NCI-H1436 (cell line): ENCODE data around the gene SH3PXD2A.

ENCODE experiments used
- DNase-seq: peaks from one replicate; lab custom pipeline; 2025; lab: John Stamatoyannopoulos, UW

SH3PXD2A gene

DNA sequence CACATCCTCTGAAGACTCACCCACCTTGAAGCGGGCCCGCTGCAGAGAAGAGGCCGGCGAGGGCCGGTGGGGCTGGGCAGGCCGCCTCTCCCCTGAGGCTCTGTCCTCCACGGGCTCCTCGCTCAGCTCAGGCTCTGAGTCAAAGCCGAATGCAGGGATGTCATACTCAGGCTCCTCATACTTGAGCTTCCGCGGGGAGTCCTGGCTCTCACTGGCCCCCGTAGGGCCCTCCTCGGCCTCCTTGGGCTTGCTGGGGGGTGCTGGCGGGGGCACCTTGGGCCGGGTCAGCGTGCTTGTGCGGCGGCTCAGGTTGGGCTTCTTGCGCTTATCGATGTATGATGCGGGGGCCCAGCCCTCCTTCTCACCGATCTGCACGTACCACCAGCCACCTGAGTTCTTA lies 252.0 kb downstream of the SH3PXD2A start:
- no peak for DNase-seq

DNA sequence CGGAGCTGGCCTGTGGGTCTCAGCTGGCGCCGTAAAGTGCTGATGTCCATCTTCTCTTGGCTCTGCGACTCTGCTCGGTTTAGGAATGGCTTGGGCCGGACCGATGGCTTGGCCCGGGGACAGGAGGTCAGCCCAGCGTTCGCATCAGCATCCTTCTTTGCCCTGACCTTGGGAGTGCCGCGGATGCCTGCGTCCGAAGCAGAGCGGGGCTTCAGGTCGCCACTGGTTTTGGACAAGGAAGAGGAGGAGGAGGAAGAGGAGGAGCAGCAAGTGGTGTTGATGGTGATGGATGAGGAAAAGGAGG lies 252.6 kb downstream of the SH3PXD2A start:
- no peak for DNase-seq

DNA sequence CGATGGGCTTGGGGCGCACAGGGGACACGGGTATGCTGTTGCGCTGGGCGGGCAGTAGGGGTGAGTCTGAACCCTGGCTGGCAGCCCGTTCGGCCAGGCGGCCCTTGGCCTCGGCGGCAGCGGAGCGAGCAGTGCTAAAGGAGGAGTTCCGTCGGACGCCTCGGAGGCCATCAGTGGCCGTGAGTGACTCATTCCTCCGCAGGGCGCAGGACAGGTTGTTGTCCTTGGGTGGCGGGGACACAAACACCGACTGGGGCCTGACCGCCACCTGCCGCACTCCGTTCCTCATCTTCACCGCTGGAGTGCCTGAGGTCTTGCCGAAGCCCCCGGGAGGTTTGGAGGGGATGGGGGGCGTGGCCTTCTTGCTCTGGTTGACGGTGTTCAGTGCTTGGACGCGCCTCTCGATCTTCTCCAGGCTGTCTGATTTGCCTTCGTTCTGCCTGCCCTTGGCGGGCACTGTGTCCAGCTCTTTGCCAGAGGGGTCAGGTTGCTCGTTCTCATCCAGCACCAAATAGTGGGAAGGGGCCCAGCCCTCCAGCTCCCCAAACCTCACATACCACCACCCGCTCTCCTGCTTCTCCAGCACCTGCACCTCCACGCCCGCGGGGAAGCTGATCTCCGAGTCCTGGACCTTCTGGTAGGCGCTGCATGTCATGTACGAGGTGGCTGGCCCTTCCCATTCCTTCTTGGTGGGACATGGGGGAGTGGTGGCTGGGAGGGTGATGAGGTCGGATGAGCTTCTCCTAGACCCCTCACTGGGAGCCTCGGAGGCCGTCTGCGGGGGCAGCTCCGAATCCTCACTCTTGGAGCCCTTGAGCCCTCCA lies 253.1 kb downstream of the SH3PXD2A start:
- no peak for DNase-seq

DNA sequence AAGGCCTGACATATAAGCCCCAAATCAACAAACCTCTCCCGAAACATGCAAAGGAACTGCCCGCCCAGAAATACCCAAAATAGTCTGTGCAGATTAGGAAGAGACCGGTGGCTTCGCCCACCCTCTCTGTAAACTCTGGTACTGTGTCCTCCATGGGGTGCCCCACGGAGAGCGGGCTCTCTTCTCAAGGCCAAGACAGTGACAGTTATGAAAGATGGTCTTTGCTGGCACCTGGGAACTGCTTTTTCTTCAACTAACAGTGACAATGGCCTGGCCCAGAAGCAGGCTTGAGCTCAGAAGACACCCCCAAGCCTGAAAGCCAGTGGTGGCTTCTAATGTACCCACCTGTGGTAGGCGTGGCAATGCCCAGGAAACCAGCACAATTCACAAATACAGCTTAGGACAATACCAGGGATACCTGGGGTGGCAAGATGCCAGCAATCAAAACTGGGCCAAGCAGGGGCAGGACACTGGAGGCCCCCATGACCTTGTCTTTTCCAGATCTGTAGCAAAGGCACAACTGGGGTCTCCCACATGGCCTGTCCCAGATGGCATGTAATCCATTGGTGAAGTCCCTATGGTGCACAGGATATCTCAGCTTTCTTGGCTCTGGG lies 254.3 kb downstream of the SH3PXD2A start:
- DNase-seq = no peak

DNA sequence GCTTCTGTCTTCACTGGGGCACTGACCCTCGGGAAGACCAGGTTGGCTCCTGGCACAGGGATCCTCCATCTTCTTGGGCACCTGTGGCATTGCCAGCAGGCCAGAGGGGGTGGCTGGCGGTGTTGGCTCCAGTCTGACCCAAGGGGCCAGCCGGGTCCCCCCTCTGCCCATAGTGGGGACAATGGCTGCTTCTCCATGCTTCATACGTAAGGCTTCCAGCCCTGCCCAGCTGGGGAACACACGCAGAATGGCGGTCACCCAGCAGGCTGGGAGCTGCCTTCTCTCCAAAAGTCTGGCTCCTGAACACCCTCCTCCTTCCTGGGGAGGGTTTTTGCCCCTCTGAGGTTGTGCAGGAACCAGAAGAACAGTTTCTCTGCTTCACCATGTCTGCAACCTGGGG lies 255.1 kb downstream of the SH3PXD2A start:
- no peak for DNase-seq

DNA sequence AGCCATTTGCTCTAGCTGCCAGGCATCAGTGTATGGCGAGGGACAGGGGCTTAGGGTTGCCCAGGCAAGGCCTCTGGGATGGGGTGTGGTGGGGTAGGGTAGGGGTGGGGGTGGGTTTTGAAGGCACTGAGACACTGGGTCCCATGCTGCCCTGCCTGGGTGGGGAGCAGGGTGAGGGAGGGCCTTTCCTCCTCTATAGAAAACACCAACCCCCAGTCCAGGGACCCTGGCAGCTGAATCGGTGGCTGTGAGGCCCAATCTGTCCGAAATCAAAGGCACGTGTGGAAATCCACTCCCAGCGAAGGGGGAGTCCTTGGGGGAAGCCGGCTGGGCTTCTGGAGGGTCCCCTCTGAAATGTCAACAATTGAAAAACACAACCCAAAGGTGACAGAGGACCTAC lies 255.5 kb downstream of the SH3PXD2A start:
- DNase-seq = no peak

DNA sequence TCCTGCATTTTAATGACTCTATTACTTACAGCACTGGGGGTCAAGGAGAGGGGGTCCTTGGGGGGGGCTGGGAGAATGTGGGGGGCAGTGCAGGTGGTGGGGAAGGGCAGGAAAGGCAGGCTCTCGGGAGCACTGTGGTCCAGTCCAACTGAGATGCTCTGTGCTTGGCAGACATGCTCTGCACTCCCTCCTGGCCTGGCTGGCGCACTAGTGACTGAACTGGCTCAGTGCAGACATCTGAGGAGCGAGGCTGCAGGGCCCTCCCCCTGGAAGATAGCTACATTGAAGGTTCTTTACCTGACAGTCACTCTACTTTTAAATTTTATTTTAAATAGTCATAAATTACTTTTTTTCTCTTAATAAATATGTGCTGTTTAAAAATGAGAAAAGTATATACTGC lies 256.2 kb downstream of the SH3PXD2A start:
- no peak for DNase-seq

DNA sequence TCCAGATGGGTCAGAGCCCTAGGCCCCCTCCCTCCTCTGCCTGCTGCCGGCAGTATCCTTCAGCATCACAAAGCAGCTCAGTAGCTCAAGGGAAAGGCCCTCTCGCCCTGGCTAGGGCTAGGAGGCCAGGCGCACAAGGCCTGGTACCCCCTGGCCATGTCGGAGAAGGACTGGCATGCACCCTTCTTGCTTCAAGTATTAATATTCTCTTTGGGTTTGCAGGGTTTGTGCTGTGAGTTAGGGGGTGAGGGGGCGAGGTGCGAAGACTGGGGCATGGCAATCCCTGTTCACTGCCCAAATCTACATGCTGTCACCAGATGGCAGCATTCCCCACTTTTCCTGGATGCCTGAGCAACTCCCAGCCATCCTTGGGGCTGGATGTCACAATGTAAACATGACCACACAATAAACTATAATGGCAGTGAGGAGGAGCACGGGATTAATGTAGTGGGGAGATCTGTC lies 256.7 kb downstream of the SH3PXD2A start:
- peak; percentile 47 for DNase-seq

DNA sequence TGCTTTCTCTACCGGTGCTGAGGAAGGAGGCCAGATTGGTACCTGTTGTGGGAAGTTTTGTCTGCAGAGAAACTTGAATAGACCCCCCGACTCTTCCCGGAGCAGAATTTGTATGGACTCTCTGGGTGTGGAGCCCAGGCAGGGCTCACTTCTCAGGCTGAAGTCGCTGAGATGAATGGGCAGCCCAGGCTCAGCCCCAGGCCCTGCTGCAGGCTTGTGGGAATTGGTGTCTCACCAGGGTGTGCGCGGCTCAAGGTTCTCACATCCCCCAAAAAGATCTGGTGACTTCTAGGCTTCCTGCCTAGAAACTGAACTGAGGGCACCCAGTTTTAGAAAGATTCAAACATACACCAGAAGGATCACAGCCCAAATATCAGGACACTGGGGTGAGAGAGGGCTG lies 258.4 kb downstream of the SH3PXD2A start:
- no peak for DNase-seq

DNA sequence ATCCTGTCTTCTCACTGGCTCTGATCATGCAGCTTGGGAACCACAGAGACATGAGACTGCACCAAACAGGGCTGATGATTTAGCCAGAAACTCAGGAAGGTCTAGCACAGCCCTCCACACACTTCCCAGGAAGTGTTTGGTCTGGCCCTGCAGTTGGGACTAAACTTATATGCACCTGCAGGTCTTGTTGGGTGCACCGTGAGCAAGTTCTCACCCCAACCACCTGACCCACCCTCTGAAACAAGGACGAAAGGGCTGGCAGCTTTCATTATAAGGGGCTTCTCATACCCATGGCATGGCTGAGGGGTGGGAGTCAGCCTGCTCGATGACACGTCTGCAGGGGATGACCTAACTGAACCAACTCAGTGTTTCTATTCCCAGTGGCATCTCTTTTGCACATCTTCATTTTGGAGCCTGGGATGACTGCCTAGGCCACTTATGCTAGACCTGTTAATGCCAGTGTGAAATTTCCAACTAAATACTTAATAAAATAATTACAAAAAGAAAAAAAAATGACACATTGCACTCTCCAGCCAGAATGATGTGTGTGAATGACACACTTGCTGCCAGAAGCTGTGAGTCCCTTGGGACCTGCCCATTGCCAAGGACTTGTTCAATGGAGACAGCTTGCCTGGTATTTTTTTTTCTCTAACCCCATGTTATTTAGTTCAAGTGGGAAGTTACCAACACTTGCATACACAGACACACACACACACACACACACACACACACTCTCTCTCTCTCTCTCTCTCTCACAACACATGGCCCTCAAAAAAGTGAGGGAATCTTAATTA lies 259.2 kb downstream of the SH3PXD2A start:
- DNase-seq = no peak

DNA sequence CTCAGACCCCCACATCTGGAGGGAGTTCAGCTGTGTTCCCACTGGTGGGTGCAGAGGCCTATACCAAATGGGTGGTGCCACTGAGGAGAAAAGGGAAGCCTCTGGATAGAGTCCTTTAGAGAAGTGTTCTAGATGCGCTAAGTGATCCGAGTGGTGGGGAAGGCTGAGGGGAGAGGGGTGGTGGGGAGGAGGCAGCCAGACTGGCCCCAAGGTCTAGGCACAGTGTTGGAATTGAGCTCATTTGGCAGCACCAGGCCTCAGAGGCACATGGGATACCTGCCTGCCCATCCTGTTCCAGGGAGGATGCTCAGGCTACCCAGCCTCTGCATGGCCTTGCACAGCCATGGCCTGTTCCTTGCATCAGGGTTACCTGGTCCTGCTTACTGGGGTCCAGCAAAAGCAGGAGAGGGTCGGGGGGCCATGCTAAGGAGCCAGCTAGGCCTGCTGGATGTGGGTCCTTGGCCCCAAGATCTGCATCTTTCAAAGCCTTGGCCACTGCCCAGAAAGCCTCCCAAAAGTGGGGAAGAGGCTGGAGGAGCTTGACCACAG lies 262.3 kb downstream of the SH3PXD2A start:
- no peak for DNase-seq

DNA sequence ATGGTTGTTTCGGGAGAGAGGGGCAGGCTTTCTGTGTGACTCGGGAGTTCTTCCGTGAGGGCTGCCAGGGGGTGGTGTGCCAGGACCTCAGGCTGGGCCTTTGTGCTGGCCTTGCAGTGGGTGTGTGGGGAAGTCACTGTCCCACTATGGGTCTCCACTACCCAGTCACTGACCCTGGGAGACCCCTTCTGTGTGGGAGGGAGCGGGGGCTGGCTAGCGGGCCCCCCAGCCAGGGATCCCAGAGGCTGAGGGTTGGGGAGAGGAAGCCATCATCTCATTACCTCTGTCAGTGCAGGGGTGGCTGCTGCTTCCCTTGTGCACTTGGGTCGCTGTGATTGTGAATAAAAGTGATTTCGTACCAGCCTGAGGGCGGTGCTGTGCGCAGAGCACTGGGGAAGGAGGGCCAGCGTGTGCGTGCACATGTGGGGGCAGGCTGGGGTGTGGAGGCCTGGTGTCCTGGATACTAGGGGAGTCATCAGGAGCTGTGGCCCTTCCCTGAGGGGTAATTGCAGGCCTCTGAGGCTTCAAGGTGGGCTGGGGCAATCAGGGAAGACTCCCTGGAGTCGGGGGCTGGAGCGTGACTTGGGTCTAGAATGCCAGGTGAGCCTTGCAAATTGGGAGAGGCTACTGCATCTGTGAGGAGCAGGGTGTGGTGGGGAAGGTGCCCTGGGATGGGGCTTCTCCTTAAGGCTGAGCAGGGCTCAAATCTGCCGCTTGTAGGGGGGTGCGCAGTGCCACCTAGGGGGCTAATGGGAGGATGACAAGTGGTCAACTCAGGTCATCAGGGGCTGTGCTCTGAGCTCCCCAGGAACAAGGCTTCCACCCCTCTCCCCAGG lies 263.0 kb downstream of the SH3PXD2A start:
- peak; percentile 38 for DNase-seq

DNA sequence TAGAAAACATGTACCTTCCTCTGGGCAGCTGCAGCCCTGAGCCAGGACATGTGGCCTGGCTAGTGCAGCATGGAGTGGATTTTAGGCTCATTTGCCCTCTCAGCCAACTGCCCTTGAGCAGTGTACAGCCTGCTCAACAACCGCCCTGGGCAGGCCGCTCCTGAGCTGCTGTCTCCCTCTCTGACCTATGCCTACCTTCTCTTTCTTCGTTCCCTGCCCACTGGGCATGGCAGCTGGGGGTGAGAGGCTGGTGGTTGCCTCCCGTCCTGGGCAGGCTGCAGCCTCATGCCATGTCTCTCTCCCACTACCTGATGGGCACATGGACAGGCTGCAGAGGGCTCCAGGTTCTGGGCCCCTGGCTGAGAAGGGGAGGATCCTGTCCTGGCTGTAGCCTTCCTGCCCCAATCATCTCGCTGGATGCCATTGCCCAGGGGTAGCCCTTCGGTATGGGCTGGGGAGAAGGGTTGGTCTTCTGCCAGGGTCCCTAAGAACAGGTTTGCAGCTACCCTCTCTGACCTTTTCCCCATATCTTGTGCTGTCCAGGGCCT lies 264.6 kb downstream of the SH3PXD2A start:
- no peak for DNase-seq

DNA sequence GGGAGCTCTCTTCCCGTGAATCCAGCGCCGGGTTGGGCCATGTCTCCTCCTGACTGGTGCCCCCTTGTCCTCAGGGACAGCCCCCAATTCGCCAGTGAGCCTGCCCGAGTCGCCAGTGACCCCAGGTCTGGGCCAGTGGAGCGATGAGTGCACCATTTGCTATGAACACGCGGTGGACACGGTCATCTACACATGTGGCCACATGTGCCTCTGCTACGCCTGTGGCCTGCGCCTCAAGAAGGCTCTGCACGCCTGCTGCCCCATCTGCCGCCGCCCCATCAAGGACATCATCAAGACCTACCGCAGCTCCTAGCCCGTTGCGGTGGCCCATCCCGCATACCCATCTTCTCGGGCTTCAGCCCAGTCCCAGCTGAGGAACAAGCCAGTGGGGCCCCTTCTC lies 265.3 kb downstream of the SH3PXD2A start:
- DNase-seq = no peak

DNA sequence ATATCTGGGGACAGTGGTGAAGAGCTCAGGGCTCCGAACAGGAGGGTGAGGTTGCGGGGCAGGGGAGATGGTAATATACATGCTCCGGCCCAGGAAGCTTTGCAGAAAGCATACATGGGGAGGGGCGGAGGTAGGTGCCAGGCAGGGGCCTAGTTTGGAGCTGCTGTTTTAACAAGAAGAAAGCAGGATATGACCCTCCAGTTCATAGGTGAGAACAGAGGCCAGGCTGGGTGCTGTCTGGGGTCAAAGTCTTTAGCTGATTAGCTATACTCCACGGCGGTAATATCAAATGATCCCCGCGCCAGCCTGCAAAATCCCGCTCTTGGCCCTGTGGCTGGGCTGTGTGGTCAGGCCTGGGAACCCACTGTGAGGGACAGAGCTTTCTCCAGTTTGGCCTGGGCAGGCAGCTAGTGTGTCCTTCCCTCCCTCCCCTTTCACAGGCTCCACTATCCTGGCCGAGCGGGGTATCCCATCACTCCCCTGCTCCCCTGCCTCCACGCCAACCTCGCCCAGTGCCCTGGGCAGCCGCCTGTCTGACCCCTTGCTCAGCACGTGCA lies 266.2 kb downstream of the SH3PXD2A start:
- DNase-seq = no peak

DNA sequence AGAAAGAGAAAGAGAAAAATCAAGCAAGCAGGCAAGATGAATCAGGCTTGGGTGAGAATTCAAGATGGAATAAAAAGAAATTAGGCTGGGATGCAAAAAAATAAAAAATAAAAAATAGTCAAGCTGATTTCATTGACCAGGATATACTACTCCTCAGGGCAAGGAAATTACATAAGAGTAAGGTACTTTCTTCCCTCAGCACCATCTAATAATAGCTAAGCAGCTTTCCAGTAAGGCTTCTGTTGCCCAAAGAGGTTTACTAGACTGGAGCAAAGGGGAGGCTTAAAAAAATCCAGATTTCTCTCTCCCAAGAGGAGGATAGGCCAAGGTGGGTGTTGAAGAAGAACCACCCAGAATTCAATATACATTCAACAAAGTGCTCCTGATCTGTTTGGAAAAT lies 268.3 kb downstream of the SH3PXD2A start:
- DNase-seq = no peak

DNA sequence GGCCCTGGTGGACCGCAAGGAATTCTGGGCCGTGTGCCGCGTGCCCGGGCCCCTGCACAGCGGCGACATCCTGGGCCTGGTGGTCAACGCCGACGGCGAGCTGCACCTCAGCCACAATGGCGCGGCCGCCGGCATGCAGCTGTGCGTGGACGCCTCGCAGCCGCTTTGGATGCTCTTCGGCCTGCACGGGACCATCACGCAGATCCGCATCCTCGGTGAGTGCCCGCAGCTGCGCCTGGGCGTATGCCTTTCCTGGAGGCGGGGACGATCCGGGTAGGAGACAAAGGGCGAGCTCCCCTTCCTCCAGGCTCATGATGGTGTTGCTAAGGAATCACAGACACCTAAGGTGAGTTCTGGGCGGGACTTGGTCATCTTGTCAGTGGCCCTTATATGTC lies 270.4 kb downstream of the SH3PXD2A start:
- no peak for DNase-seq

DNA sequence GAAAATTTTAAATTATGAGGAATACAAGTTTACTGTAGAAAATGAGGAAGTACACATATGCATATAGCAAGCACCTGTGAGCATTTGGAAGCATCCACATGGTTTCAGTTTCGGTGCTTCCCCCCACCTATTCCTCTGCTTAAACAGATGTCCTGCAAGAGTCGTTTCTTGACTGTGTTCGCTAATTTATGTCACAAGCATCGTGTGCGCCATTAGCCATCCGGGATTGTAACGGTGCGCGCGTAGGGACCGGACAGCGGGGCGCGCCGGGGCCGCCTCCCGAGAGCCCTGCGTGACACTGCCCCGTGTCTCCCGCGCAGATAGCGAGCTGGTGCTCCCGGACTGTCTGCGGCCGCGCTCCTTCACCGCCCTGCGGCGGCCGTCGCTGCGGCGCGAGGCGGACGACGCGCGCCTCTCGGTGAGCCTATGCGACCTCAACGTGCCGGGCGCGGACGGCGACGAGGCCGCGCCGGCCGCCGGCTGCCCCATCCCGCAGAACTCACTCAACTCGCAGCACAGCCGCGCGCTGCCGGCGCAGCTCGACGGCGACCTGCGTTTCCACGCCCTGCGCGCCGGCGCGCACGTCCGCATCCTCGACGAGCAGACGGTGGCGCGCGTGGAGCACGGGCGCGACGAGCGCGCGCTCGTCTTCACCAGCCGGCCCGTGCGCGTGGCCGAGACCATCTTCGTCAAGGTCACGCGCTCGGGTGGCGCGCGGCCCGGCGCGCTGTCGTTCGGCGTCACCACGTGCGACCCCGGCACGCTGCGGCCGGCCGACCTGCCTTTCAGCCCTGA lies 271.0 kb downstream of the SH3PXD2A start:
- DNase-seq = no peak

DNA sequence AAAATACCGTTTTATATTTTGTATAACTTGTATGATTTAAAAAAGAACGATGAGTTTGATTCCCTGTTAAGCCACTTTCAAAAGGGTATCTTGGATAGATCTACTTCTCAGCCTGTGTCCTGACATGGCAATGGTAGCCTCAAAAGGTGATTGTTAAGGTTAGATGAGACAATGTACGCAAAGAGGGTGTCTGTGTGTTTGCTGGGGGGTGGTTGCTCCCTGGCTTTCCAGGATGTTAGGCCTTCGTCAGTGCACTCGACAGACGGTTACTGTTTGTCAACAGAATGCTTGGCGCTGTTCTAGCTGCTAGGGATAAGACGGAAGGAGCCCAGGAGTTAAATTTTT lies 271.5 kb downstream of the SH3PXD2A start:
- DNase-seq = no peak

DNA sequence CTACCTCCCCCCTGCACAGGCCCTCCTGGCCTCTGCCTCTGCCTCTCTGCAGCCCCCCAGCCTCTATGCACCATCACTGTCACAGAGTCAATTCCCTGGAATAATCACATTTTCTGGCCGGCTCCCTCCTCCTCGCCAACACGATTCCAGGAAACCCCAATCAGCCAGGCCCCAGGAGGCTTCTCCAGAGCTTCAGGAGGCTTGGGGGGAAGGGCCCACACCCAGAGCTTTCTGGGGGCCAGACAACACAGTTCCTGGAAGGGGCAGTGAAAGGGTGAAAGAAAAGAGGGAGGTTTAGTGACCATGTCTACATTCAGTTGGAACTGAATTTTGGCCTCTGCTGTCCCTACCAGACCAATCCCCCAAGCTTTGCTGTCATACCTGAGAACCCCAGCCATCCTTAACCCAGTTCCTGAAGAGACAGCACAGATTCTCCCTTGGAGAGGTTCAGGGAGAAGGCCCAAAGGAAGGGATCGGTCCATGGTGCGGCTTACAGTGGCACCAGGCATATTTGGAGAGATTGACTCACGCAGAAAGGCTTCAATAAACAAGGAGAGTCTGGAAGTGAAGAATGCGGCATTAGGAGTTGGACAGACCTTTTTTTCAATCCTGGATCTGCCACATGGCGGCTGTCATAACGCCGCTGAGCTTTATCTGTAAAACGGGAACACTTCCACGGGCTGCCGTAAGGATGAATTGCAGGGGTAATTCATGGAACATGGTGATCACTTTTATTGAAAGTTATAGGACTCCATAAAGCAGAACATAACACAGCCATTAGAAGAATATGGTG lies 272.8 kb downstream of the SH3PXD2A start:
- no peak for DNase-seq
